ENCODE results near the gene MARCHF7. TPM values are rescaled to one million over a fixed set of nuclear protein-coding genes. Genes with fewer than 3 reads are reported as not detected.
"Not testable (repeated sequence)": the region's sequence is repeated elsewhere in the genome, so short reads cannot be mapped to it uniquely, and the experiment has no call there.

Gene MARCHF7
- total RNA-seq, 3 donors from 2014 or later (not counting 1 experiment from before 2014, with no cell fraction given), result 60.5 to 96.5 (median 66.8) TPM

DNA sequence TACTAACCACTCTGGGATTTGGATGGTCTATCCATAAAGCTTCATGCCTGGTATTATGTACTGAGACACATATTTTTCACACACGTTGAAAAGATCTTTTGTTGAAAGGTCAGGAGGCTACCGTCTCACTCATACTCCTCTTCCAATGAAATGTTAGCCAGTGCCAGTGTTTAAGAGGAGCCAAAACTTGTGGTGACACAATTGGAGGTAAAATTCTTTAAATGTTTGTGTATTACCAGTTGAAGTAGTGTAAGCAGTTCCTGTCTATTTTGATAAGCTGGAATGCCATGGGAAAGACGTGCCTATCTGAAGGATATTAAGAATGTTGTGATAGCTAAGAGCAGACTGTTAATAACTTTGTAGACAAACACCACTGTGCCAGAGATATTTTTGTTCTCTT, 32.1 kb downstream of the MARCHF7 start:
- H3K4me3 Mint-ChIP-seq, result no peak overlapping the region
- DNase-seq (no peak), ATAC-seq (no peak)
- TF ChIP-seq CTCF (IDR thresholded peaks at IDR 0.05), result no peak
- Histone ChIP-seq H3K9me3 (ENCODE audit: control insufficient read depth, insufficient read depth, low read length) (no peaks in the 10 kb centered on the region), H3K4me3 (ENCODE audit: low read length) (no peak overlapping the region), H3K36me3 (ENCODE audit: control insufficient read depth, insufficient read depth, low read length) (peaks cover 45% of the 10 kb centered on the region), H3K27me3 (ENCODE audit: control insufficient read depth, insufficient read depth, low read length) (no peaks in the 10 kb centered on the region), H3K27ac (ENCODE audit: low read length) (no peak overlapping the region), H3K4me1 (ENCODE audit: control insufficient read depth, insufficient read depth, low read length) (no peaks in the 10 kb centered on the region)
- peaks cover 22% of the 10 kb centered on the region for H3K36me3 Mint-ChIP-seq
- H3K9me3 Mint-ChIP-seq, result no peaks in the 10 kb centered on the region
- intact Hi-C loops (cut with micrococcal nuclease), result no loop called here
- peak overlapping the region; percentile 18 to 52 for H3K27ac Mint-ChIP-seq
- WGBS (ENCODE audit: insufficient coverage), result 90% methylated on average over 3 of the region's 3 CpGs
- peaks cover 25 to 36% of the 10 kb centered on the region in 2 donors for H3K4me1 Mint-ChIP-seq
- H3K27me3 Mint-ChIP-seq (ENCODE audit: low read depth in 2 of 2), result no peaks in the 10 kb centered on the region

DNA sequence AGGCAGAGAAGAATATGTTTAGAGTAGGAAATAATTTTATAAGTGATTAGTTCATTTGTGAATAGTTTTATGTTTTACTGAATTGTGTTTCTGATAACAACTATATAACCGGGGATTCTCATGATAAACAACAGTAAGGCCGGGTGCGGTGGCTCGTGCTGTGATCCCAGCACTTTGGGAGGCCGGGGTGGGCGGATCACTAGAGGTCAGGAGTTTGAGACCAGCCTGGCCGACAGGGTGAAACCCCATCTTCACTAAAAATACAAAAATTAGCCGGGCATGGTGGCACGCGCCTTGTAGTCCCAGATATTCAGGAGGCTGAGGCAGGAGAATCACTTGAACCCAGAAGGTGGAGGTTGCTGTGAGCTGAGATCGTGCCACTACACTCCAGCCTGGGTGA, 32.9 kb downstream of the MARCHF7 start:
- H3K36me3 ChIP-seq (ENCODE audit: control insufficient read depth, insufficient read depth, low read length), result peaks cover 51% of the 10 kb centered on the region
- ATAC-seq; H3K27me3 ChIP-seq (ENCODE audit: control insufficient read depth, insufficient read depth, low read length); H3K4me1 ChIP-seq (ENCODE audit: control insufficient read depth, insufficient read depth, low read length); H3K4me3 ChIP-seq (ENCODE audit: low read length); H3K9me3 ChIP-seq (ENCODE audit: control insufficient read depth, insufficient read depth, low read length); H3K9me3 Mint-ChIP-seq; DNase-seq; H3K4me3 Mint-ChIP-seq; H3K27ac ChIP-seq (ENCODE audit: low read length); intact Hi-C loops (cut with micrococcal nuclease); H3K27me3 Mint-ChIP-seq (ENCODE audit: low read depth in 2 of 2): not testable (repeated sequence)
- peaks cover 25 to 29% of the 10 kb centered on the region in 2 donors for H3K4me1 Mint-ChIP-seq
- H3K27ac Mint-ChIP-seq, result peak overlapping the region; percentile 18 to 52
- 97% methylated on average over 11 of the region's 11 CpGs for whole genome bisulfite sequencing (ENCODE audit: insufficient coverage)
- H3K36me3 Mint-ChIP-seq, result peaks cover 22% of the 10 kb centered on the region

- Mint-ChIP-seq H3K9me3 (no peaks in the 10 kb centered on the region), H3K27me3 (ENCODE audit: low read depth in 2 of 2) (no peaks in the 10 kb centered on the region), H3K4me1 (peaks cover 5 to 17% of the 10 kb centered on the region in 2 donors), H3K4me3 (no peak overlapping the region), H3K27ac (peak overlapping the region in 1 of 2 donors; percentile 38), H3K36me3 (peaks cover 22% of the 10 kb centered on the region)
- no peak overlapping the region for H3K4me3 ChIP-seq (ENCODE audit: low read length)
- no peak for ATAC-seq
- H3K9me3 ChIP-seq (ENCODE audit: control insufficient read depth, insufficient read depth, low read length), result no peaks in the 10 kb centered on the region
- H3K27me3 ChIP-seq (ENCODE audit: control insufficient read depth, insufficient read depth, low read length), result no peaks in the 10 kb centered on the region
- no peak overlapping the region for H3K27ac ChIP-seq (ENCODE audit: low read length)
- intact Hi-C loops (cut with micrococcal nuclease), result no loop called here
- WGBS (ENCODE audit: insufficient coverage), result 98% methylated on average over 9 of the region's 9 CpGs
- no peak for TF ChIP-seq CTCF (IDR thresholded peaks at IDR 0.05)
- no peak for DNase-seq
- peaks cover 66% of the 10 kb centered on the region for H3K36me3 ChIP-seq (ENCODE audit: control insufficient read depth, insufficient read depth, low read length)
- H3K4me1 ChIP-seq (ENCODE audit: control insufficient read depth, insufficient read depth, low read length), result no peaks in the 10 kb centered on the region
These were observed 35.8 kb downstream of the MARCHF7 start for GRCh38 chr2:159748089-159748488.

DNA sequence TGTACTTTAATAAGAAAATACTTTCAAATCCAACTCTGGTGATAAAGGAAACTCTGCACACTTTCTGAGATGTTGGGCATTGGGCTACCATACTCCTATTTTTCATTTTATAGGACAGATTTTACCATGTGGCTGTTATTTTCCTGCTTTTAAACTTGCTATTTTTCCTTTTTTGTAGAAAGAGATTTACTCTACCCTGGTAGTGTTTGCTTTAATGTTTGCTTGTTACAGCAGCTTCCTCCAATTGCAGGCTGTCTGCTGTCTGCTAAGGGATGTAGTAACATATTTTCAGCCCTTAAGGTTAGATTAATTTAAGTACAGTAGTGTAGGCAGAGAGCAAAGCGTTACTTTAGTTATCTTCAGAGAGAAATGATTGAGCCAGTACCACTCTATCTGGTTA, 38.6 kb downstream of the MARCHF7 start:
- Mint-ChIP-seq H3K36me3 (peaks cover 8% of the 10 kb centered on the region), H3K9me3 (no peaks in the 10 kb centered on the region), H3K27ac (no peak overlapping the region), H3K4me1 (peaks cover 0 to 10% of the 10 kb centered on the region in 2 donors), H3K4me3 (no peak overlapping the region), H3K27me3 (ENCODE audit: low read depth in 2 of 2) (no peaks in the 10 kb centered on the region)
- Histone ChIP-seq H3K4me3 (ENCODE audit: low read length) (no peak overlapping the region), H3K36me3 (ENCODE audit: control insufficient read depth, insufficient read depth, low read length) (peaks cover 67% of the 10 kb centered on the region), H3K9me3 (ENCODE audit: control insufficient read depth, insufficient read depth, low read length) (no peaks in the 10 kb centered on the region), H3K4me1 (ENCODE audit: control insufficient read depth, insufficient read depth, low read length) (no peaks in the 10 kb centered on the region), H3K27me3 (ENCODE audit: control insufficient read depth, insufficient read depth, low read length) (no peaks in the 10 kb centered on the region), H3K27ac (ENCODE audit: low read length) (no peak overlapping the region)
- no peak for TF ChIP-seq CTCF (IDR thresholded peaks at IDR 0.05)
- DNase-seq, result no peak
- no CpG with 5 or more reads among the region's 1 CpG for WGBS (ENCODE audit: insufficient coverage)
- no peak for ATAC-seq
- intact Hi-C loops (cut with micrococcal nuclease), result no loop called here
